Stimulated activated CD4-positive, alpha-beta T cell treated with anti-CD3 and anti-CD28 coated beads, Interleukin-1b, Interleukin-23, amount 100 ng/mL, for 24 hours (primary cell): ENCODE measurements around the gene RBM15.
A peak's percentile ranks its signal among the peaks of the same experiment; 100 is the strongest.

Experiments used
- DNase-seq, 4 experiments: peaks; one replicate each; pipeline ENCODE4 v3.0.0-alpha.2; 2020; ENCODE audit warnings: low read depth in 4 of 4, low spot score in 1 of 4

The RBM15 gene, protein sequence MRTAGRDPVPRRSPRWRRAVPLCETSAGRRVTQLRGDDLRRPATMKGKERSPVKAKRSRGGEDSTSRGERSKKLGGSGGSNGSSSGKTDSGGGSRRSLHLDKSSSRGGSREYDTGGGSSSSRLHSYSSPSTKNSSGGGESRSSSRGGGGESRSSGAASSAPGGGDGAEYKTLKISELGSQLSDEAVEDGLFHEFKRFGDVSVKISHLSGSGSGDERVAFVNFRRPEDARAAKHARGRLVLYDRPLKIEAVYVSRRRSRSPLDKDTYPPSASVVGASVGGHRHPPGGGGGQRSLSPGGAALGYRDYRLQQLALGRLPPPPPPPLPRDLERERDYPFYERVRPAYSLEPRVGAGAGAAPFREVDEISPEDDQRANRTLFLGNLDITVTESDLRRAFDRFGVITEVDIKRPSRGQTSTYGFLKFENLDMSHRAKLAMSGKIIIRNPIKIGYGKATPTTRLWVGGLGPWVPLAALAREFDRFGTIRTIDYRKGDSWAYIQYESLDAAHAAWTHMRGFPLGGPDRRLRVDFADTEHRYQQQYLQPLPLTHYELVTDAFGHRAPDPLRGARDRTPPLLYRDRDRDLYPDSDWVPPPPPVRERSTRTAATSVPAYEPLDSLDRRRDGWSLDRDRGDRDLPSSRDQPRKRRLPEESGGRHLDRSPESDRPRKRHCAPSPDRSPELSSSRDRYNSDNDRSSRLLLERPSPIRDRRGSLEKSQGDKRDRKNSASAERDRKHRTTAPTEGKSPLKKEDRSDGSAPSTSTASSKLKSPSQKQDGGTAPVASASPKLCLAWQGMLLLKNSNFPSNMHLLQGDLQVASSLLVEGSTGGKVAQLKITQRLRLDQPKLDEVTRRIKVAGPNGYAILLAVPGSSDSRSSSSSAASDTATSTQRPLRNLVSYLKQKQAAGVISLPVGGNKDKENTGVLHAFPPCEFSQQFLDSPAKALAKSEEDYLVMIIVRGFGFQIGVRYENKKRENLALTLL

DNA sequence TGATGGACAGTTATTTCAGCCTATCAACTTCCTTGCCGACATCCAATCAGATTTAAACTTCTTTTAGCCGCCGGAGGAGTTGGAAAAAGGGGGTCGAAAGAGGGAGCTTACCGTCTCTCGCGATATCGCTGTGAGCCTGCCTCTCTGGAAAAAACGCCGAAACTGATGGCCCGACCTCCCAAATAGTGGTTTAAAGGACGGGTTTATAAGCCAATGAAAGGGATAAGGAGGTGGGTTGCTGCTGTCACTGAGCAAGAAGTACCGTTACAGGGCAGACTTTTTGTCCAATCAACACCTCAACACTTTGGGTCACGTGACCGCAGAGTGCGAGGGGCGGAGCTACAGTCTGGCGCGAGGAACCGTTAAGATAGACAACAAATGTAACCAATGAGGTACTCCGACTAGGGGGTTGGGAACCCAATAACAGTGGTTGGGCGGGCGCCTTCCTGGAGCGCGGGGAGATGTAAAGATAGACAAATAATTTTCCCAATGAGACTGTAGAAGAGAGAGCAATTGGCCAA lies at the start of gene RBM15:
Gene RBM15 (plus strand): TSS at position 492 of the 521 bp plus-strand sequence. CDS start 29 bp downstream, at position 521.
- peak; percentile 82 to 90 (median 86) for DNase-seq

DNA sequence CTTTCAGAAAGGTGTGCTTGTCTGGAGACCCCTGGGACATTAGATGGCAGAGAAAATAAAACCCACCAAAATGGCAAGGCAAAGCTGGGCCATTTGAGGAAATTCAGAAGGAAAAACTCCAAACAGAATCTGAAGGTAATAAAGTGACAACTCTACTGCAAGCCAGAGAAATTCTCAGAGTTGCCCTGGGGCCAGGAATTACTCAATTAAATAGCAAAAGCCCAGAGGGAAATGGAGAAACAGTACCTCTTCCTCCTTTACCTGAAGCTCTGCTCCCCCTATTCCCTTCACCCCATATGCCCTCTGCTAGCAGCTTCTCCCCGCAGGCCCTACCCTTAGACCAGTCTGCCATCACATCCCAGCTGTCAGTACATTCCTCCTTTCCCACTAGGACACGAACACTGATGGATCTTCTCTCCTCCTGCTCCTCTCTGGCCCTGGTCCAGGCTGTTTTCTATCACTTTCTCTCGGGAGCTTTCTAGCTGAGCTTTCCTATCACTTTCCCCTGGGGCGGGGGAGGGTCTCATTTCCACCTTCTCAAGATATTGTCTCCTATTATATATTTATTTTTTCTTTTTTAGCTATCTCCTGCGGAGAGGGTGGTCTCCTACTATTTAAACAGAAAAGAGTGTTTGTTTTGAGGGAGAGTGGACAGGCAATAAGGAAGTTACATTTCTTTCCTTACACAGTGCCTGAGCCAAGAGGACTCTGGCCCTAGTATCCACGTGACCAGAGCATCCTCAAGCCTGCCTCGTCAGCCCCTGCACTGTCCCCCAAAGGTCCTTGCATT lies 47.7 kb upstream of the RBM15 start:
- DNase-seq = no peak

DNA sequence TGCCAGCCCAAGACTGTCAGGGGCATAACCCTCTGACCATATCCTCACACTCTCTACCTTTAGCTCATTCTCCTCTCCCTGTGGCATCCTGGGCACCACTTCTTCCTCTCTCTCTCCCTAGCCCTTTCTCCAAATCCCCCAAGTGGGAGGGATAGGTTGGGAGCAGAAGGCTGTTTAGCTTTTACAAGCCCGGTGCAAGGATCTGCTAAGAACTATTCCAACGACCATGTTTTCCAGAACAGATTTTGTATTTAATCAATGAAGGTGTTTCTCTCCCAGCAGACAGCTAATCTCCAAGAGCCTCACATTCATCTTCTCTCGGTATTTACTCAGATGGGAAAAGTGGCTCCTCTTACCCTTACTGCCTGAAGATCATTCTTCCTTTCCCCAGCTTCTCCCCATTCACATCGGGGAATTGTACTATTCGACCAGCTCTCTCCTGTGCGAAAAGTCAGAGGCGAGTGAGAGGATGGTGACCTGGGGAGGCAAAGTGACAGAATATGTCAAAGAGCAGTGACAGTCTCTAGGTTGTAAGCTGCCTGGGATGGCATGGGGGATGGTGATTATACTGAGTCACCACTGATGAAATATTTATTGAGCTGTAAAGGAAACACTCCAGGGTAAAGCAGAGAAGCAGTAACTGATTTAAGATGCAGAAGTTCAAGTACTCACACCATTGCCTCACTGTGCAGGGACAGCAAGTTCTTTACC lies 47.0 kb upstream of the RBM15 start:
- DNase-seq = no peak

DNA sequence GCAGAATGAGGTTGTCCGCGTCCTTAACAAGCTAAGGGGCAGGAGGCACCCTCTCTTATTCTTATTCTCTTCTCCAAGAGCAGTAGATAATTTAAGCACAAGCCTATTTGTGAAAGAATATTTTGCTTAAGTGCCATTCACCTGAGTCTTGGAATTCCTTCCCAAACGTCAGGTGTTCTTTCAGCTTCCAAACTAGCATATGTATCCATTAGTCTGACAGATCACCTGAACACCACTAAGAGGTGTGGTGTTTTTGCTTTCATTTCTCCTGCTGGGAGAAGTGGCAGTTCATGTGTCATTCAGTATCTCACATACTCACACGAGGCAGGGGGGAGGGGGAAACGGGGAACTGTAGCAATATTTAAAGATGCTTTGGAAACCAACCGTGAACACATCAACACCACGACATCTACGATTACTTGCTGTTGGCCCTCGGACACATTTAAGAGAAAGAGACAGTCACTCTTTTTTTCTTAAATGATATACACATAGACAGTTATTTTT lies 45.5 kb upstream of the RBM15 start:
- DNase-seq = no peak

DNA sequence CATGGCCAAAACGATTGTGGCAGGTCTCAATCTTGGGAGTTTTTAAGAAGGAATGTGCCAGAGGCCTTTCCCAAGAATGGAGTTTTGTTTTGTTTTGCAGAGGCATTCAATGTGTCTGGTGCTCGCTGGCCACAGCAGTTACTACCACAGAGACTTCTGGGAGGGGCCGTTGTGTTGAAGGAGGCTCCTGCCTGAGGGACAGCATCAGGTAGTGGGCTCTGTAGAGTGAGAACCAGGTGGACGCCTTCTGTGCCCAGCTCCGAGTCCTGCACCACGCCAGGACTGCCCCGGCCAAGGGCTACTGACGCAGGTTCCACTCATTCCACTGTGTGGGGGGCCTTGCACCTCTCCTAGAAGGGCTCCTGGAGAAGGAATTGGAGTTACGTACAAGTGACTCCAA lies 44.9 kb upstream of the RBM15 start:
- DNase-seq = no peak

DNA sequence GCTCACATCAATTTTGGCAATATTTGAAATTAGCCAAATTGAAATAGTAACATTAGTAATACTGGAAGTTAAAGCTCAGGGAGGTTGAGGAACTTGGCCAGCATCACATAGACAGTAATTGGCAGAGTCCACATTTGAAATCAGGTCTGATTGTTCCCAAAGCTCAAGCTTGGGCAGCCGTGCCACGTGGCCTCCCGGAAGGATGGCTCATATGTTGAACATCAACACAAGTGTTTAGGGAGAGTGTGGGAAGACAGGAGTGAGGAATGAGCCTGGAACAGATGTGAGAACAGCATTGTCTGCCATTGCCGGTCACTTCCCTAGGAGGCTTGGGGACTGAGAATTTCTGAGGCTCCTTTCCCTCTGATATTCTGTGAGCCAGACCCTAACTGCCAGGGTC lies 40.2 kb upstream of the RBM15 start:
- DNase-seq = no peak

DNA sequence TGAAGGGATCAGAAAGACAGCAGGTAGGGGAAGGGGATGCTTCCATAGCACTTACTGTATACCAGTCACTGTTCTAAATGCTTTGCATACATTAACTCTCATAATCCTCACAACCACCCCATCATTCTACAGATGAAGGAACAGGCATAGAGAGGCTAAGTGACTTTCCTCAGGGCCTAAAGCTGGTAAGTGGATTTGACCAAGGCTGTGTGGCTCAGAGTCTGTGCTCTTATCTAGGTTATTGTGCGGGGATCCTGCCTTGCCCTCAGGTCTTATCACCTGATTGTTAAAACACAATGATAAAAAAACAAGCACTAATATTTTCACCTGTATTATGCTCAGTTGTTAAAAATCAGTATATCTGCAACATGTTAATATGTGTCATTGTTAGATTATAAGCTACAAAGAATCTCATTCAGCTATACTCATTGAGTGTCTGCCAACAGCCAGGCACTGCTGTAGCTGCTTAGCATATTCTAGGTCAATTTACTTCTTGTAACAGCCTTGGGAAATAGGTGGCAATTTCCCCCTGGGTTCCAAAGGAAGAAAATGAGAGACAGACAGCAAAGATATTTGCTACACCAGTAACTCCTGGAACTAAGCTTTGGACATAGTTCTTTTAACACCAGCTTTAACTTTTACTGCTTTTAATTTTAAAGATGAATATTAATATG lies 38.6 kb upstream of the RBM15 start:
- DNase-seq = no peak

DNA sequence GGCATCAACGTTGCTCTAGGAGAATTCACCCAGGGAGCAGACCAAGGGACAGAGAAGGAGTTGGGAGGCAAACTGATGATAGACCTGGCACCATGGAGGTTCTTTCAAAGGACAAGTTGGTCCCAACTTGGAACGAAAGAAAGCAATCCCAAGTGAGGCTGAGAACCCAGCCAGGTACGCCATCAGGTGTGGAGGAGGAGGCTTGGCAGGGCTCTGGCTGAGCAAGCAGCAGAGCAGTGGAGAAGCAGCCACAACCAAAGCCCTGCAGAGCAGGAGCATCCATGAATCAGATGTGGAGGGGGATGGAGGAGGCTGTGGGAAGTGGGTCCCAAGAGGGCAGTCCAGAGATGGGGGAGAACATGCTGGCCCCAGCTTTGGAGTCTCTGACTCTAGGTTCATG lies 36.3 kb upstream of the RBM15 start:
- no peak for DNase-seq

DNA sequence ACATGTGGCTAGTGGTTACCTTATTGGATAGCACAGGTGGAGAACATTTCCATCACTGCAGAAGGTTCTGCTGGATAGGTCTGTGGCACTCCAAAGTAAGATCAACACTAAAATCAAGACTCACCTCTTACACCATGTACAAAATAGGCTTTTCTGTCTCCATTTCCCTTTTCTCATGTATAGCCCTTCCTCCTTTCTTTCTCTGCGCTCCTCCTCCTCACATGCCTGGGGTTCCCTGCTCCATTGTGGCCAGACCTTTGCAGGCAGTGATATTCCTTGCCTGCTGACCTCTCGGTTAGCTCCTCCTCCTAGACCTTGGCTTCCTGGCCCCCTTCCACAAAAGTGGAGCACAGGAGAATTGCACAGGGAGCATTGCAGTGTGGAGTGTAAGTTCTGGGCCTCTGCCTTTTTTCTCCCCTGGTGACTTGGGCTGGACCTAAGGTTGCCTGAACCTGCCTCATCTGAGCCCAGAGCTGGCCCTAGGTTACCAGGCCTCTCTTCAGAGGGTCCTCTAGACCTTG lies 33.2 kb upstream of the RBM15 start:
- no peak for DNase-seq

DNA sequence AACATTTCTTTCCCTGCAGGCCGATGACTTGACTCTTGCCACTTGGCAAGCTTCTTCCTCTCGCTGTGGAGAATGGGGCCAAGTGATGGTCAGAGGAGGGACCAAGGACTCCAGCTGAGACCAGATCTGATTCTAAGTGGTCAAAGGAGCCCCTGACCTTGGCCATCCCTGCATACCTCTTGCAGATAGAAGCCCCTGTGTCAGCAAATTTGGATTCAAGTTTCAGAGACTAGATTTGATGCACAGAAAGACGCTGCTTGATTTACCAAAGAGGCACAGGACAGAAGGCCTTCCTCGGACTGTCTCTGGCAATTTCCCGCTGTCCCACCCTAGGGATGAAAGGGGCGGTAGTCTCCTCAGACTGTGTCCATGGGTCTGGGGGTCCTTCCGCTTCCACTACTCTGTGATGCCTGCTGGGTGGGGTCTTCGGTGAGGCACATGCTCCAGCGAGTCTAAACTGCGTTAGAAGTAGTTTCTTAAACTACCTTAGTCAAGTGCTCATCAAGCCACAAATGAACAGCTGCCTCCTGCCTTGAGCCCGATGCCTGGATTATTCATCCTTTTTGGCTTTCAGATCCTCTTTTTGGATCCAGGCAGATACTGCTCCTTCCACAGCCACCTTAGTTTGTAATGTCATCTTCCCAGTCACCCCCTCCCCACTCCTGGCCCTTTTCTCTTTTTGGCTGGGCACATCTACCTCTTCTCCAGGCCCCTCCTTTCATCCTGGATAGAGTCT lies 31.8 kb upstream of the RBM15 start:
- no peak for DNase-seq

DNA sequence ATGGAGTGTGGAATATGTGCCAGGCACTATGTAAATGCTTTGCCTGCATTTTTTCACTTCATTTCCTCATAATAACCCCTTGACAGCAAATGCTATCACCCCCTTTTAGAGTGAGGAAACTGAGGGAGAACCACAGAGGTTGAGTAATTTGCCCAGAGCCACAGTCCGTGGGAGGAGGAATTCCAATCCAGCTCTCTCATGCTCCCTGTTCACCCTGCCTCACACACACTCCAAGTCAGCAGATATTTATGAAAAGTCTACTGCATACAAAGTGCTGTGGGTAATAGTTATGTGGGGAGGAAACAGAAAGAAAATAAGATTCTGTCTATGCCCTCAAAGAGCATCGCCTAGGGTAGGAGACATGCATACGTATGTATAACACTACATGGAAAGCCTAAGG lies 30.9 kb upstream of the RBM15 start:
- DNase-seq = no peak

DNA sequence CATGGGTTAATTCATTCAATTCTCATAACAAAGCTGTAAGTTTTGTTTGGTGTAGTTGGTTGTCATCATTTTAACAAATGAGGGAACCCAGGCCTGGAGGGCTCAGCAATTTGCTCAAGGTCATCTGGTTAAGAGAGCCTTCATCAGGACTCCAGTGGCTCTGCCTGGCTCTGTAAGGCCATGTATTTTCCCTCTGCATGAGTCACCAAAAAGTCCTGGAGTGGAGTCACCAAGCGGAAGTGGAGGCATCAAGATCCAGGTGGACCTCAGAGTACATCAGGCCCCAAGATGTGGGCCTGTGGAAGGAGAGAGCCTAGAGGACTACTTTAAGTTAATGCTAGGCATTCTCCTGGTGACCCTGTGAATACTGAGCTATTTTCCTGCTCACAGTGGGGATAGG lies 30.0 kb upstream of the RBM15 start:
- DNase-seq = no peak

DNA sequence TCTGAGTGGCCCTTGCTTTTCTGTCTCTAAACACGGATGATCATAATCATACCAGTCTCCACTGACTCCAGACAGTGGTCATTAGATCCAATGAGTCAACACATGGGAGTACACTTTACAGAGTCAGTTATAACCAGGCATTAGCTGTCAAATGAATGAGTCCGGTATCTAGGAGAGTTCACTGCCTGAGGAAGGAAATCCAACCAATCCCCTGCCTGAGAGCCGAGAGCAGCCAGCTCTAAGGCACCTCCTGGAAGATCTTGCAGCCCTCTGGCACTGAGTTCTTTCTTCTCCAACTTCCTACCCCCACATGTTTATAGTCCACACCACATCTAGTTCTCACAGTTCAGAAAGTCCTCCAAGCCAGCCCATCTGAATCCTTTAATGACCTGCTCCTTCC lies 29.4 kb upstream of the RBM15 start:
- DNase-seq = no peak

DNA sequence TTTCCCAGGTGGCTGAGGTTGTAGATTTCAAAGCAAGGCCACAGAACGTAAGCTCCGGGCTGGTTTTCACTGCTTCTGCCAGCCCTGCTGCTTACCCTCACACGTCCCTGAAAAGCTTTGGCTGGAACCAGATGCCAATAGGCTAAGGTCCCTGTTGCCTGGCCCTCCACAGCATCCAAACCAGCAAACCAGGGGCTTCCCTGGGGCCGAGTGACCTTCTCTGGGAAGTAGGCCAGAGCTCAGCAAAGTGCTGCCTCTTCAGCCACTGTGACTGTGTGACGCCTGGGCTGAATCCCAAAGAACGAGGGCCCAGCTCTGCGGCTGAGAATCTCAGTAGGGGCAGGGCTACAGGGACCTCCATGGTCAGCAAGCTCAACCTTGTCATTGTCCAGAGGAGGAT lies 28.9 kb upstream of the RBM15 start:
- no peak for DNase-seq

DNA sequence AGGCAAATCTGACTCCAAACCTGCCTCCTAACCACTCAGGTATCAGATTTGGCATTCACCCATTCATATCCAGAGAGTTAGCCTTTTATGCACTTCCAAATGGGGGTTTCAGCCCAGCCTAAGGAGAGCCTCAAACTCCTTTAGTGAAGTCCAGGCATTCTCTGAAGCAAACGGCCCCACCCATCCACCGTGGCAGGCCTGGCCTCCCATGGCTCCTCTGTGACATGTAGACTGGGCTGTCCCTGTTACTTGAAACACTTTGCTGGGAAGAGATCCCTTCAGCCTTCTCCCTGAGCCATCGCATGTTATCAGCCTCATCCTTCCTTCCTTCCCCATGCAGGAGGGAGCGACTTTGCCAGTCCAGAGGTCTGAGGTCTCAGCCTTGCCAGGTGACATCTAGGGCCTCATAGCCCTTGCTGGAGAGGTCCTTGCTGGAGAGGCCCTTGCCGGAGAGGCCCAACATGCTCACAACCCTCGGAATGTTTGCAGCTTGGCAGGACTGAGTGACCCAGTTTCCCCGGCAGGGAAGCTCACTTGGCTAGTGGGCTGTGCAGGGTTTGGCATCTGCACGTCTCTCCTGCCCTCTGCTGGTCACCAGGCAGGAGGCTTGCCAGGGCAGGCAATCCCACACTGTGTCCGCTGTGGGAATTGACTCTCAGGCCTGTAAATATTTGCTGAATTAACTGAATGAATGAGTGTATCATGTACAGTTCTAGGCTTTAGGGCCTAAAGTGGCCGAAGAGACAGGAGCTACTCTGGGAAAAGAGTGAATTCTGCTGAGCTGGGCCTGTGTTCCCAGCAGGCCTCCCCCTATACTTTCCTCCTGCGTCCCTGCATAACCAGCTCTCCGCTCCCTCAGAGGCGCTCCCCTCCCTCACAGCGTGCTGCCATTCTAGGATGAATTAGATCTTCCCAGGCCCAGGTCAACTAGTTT lies 26.7 kb upstream of the RBM15 start:
- peak; percentile 49 to 56 (median 54) for DNase-seq

DNA sequence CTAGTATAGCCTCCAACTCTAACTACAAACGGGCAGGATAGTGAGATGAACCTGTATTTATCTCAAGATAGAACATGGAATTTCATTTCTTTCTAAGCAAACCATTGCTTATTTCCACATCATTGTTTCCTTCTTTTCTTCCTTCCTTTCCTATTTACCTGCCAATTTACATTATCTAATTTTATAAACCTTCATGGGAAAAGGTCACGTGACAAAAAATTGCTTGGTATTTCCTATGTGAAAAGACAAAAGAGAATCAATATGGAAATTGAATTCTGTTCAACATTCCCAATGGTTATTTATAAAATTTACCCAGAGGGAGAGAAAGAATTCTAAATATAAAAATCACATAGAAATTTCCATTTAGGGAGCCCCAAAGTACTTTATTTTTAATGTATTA lies 22.4 kb upstream of the RBM15 start:
- DNase-seq = no peak

DNA sequence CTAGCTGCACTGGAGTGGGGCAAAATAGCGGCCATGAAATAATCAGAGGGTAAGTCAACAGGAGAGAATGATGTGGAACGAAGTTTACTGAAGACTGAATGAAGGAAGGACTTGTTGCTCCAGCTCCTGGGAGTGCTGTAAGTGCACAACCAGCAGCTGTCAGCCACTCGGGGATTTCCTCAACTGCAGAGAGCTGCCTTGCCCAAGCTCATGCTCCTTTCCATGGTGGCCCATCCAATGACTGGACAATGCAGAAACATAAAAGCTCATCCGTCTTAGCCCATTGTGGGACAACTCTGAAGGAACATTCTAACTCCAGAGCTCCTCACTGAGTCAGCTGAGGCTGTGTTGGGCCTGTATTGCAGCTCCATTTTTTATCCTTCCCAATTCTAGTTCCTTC lies 21.1 kb upstream of the RBM15 start:
- DNase-seq = no peak
